Loucy (cell line): ENCODE measurements around the gene LIPC.

ENCODE experiments used
- H2AFZ ChIP-seq: fragments of 200-600 bp; sonication (generic); 2 replicates; pipeline ENCODE4 v1.6.0; 2016; ENCODE audit warnings: antibody characterized with exemption, mild to moderate bottlenecking, low read length, moderate library complexity
- H3F3A ChIP-seq: fragments of 200-600 bp; 2 replicates; pipeline ENCODE4 v1.6.0; 2016; ENCODE audit warnings: antibody characterized with exemption, low read depth, mild to moderate bottlenecking
- H3K27me3 ChIP-seq: fragments of 200-600 bp; sonication (generic); 2 replicates; pipeline ENCODE4 v1.6.1; 2014; ENCODE audit warnings: low read length, mild to moderate bottlenecking; ENCODE audit not compliant: insufficient read depth, poor library complexity, severe bottlenecking
- H3K36me3 ChIP-seq: fragments of 200-600 bp; sonication (generic); 2 replicates; pipeline ENCODE4 v1.6.1; 2016; ENCODE audit warnings: low read length; ENCODE audit not compliant: insufficient read depth
- H3K4me1 ChIP-seq: fragments of 200-600 bp; sonication (generic); 2 replicates; pipeline ENCODE4 v1.5.1; 2014; ENCODE audit warnings: low read length, mild to moderate bottlenecking; ENCODE audit not compliant: insufficient read depth, poor library complexity, severe bottlenecking
- H3K4me2 ChIP-seq: fragments of 200-600 bp; sonication (generic); 2 replicates; pipeline ENCODE4 v1.6.0; 2014; ENCODE audit warnings: antibody characterized with exemption, low read length, low read depth, mild to moderate bottlenecking; ENCODE audit not compliant: poor library complexity, severe bottlenecking
- H3K4me3 ChIP-seq: fragments of 200-600 bp; sonication (generic); 2 replicates; pipeline ENCODE4 v1.5.1; 2014; ENCODE audit warnings: low read length, mild to moderate bottlenecking, mixed read lengths; ENCODE audit not compliant: poor library complexity, severe bottlenecking
- H3K79me2 ChIP-seq: fragments of 200-600 bp; sonication (generic); 2 replicates; pipeline ENCODE4 v1.6.1; 2014; ENCODE audit warnings: low read length; ENCODE audit not compliant: insufficient read depth
- H3K9ac ChIP-seq: fragments of 200-600 bp; sonication (generic); 2 replicates; pipeline ENCODE4 v1.6.0; 2014; ENCODE audit warnings: mild to moderate bottlenecking, low read depth, low read length, moderate library complexity; ENCODE audit not compliant: poor library complexity, severe bottlenecking
- H3K9me2 ChIP-seq: fragments of 200-600 bp; sonication (generic); replicated peaks from 2 replicates; pipeline ENCODE4 v1.6.1; 2016; ENCODE audit warnings: low read depth, low read length, mixed read lengths
- H3K9me3 ChIP-seq: fragments of 200-600 bp; sonication (generic); 2 replicates; pipeline ENCODE4 v1.6.1; 2014; ENCODE audit warnings: mild to moderate bottlenecking, antibody characterized with exemption, low read length, low read depth; ENCODE audit not compliant: insufficient read depth
- H4K20me1 ChIP-seq: fragments of 200-600 bp; sonication (generic); 2 replicates; pipeline ENCODE4 v1.6.0; 2014; ENCODE audit warnings: antibody characterized with exemption, low read length, mild to moderate bottlenecking; ENCODE audit not compliant: insufficient read depth, poor library complexity, severe bottlenecking
- CTCF ChIP-seq: fragments of 200-600 bp; sonication (generic); conservative IDR thresholded peaks from 2 replicates; pipeline ENCODE4 v1.5.1; 2014; ENCODE audit warnings: mild to moderate bottlenecking, antibody characterized with exemption, low read length
- EZH2phosphoT487 ChIP-seq: fragments of 200-600 bp; IDR thresholded peaks from 2 replicates; pipeline ENCODE4 v1.6.1; 2018; ENCODE audit warnings: antibody characterized with exemption, mild to moderate bottlenecking, moderate library complexity, borderline replicate concordance

LIPC gene

GRCh38 chr15:58522391-58522790, 90.6 kb downstream of the LIPC start:
- H3K9me2 ChIP-seq: no peaks in the 10 kb centered on the region
- no peaks in the 10 kb centered on the region for H3F3A ChIP-seq
- no peak for TF ChIP-seq CTCF
- no peak for TF ChIP-seq EZH2phosphoT487
- no peaks in the 10 kb centered on the region for H3K36me3 ChIP-seq
- no peak overlapping the region for H3K4me2 ChIP-seq
- peaks cover 35% of the 10 kb centered on the region for H3K4me1 ChIP-seq
- no peaks in the 10 kb centered on the region for H3K9me3 ChIP-seq
- no peaks in the 10 kb centered on the region for H3K79me2 ChIP-seq
- no peaks in the 10 kb centered on the region for H4K20me1 ChIP-seq
- H3K27me3 ChIP-seq: no peaks in the 10 kb centered on the region
- no peak overlapping the region for H3K4me3 ChIP-seq
- H2AFZ ChIP-seq: no peak overlapping the region
- H3K9ac ChIP-seq: no peak overlapping the region

DNA sequence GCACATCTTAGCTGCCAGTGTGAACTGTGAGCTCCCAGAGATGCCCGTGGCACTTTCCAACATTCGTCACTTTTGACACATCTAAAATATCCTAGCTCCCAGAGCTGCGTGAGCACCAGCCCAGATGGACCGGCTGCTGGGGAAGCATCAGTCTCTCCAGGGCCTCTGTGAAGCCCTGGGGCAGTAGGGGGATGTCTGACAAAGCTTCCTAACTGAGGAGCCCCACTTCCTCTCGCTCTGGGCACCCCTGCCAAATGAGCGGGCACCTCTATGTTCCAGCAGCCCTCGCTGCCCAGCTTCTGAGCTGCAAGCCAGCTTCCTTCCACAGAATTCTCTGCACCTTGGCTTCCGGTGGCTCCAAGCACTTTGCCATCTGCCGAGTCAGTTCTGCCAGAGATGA, 91.1 kb downstream of the LIPC start:
- H3K27me3 ChIP-seq: no peaks in the 10 kb centered on the region
- no peak overlapping the region for H2AFZ ChIP-seq
- no peaks in the 10 kb centered on the region for H3K36me3 ChIP-seq
- no peaks in the 10 kb centered on the region for H3K9me2 ChIP-seq
- H3K4me2 ChIP-seq: no peak overlapping the region
- no peaks in the 10 kb centered on the region for H4K20me1 ChIP-seq
- no peak overlapping the region for H3K9ac ChIP-seq
- no peaks in the 10 kb centered on the region for H3F3A ChIP-seq
- H3K79me2 ChIP-seq: no peaks in the 10 kb centered on the region
- no peak overlapping the region for H3K4me3 ChIP-seq
- H3K4me1 ChIP-seq: peaks cover 31% of the 10 kb centered on the region
- TF ChIP-seq EZH2phosphoT487 (no peak), CTCF (no peak)
- no peaks in the 10 kb centered on the region for H3K9me3 ChIP-seq

GRCh38 chr15:58523634-58524033, 91.8 kb downstream of the LIPC start:
- H3K9ac ChIP-seq: no peak overlapping the region
- no peak overlapping the region for H3K4me2 ChIP-seq
- H3K27me3 ChIP-seq: no peaks in the 10 kb centered on the region

More at GRCh38 chr15:58523634-58524033, 91.8 kb downstream of the LIPC start:
- Histone ChIP-seq H3F3A (no peaks in the 10 kb centered on the region), H3K9me2 (no peaks in the 10 kb centered on the region), H3K79me2 (no peaks in the 10 kb centered on the region), H4K20me1 (no peaks in the 10 kb centered on the region), H3K4me1 (peaks cover 23% of the 10 kb centered on the region), H2AFZ (no peak overlapping the region), H3K4me3 (no peak overlapping the region), H3K36me3 (no peaks in the 10 kb centered on the region), H3K9me3 (no peaks in the 10 kb centered on the region)
- no peak for TF ChIP-seq CTCF
- no peak for TF ChIP-seq EZH2phosphoT487
